GM06990 (cell line): ENCODE measurements around the gene BEAN1.

ENCODE experiments used
- DNase-seq: peaks from one replicate; pipeline ENCODE4 v3.0.0-alpha.2; 2011; ENCODE audit not compliant: insufficient read length; ENCODE audit errors: extremely low read depth
- H3K27me3 ChIP-seq: replicated peaks from 2 replicates; pipeline ENCODE4 v1.6.0; 2011; ENCODE audit warnings: low read length; ENCODE audit not compliant: control insufficient read depth, insufficient read depth
- H3K36me3 ChIP-seq: 2 replicates; pipeline ENCODE4 v1.5.1; 2011; ENCODE audit warnings: low read length; ENCODE audit not compliant: control insufficient read depth, insufficient read depth
- H3K4me3 ChIP-seq: replicated peaks from 2 replicates; pipeline ENCODE4 v1.5.1; 2011; ENCODE audit warnings: low read depth, mild to moderate bottlenecking, control low read depth, low read length
- TF ChIP-seq, protein P1 (sequence below): IDR thresholded peaks from 2 replicates; pipeline ENCODE4 v1.5.1; 2011; ENCODE audit warnings: low read length, control low read depth, mild to moderate bottlenecking, inconsistent platforms; ENCODE audit not compliant: insufficient read depth, poor library complexity, severe bottlenecking

Gene BEAN1

DNA sequence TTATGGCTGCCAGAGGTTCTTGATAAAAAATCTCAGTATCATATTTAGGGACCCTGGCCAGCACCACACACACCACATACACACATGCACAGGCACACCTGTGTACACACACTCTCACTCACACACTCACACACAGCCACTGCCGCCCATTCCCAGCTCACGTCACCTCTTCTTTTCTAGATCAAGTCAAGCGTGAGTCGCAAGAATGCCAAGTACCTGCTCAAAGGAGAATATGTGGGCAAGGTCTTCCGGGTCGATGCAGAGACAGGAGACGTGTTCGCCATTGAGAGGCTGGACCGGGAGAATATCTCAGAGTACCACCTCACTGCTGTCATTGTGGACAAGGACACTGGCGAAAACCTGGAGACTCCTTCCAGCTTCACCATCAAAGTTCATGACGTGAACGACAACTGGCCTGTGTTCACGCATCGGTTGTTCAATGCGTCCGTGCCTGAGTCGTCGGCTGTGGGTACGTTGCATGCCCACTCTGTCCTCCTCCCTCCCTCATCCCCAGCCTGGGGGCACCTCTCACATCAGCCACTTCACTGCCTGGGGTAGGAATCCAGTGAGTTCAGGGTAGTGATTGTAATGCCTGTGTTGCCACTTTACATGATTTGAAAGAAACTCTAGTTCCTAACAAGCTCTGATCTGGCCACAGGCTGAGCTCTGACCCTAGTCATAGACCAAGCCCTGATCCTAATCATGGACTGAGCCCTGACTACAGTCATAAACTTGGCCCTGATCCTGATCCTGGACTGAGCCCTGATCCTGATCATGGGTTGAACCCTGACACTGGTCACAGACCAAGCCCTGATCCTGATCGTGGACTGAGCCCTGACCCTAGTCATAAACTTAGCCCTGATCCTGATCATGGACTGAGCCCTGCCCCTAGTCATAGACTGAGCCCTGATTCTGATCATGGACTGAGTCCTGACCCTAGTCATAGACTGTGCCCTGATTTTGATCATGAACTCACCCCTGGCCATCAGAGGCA, 40.2 kb upstream of the BEAN1 start:
- H3K27me3 ChIP-seq: no peaks in the 10 kb centered on the region
- TF ChIP-seq, protein P1, sequence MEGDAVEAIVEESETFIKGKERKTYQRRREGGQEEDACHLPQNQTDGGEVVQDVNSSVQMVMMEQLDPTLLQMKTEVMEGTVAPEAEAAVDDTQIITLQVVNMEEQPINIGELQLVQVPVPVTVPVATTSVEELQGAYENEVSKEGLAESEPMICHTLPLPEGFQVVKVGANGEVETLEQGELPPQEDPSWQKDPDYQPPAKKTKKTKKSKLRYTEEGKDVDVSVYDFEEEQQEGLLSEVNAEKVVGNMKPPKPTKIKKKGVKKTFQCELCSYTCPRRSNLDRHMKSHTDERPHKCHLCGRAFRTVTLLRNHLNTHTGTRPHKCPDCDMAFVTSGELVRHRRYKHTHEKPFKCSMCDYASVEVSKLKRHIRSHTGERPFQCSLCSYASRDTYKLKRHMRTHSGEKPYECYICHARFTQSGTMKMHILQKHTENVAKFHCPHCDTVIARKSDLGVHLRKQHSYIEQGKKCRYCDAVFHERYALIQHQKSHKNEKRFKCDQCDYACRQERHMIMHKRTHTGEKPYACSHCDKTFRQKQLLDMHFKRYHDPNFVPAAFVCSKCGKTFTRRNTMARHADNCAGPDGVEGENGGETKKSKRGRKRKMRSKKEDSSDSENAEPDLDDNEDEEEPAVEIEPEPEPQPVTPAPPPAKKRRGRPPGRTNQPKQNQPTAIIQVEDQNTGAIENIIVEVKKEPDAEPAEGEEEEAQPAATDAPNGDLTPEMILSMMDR: no peak

GRCh38 chr16:66387817-66388332, 39.2 kb upstream of the BEAN1 start:
- Histone ChIP-seq H3K4me3 (no peak overlapping the region), H3K27me3 (no peaks in the 10 kb centered on the region), H3K36me3 (no peaks in the 10 kb centered on the region)
- TF ChIP-seq, protein P1: no peak
- no peak for DNase-seq

More for the DNA sequence above, 40.2 kb upstream of the BEAN1 start:
- no peaks in the 10 kb centered on the region for H3K36me3 ChIP-seq
- H3K4me3 ChIP-seq: no peak overlapping the region
- DNase-seq: no peak

DNA sequence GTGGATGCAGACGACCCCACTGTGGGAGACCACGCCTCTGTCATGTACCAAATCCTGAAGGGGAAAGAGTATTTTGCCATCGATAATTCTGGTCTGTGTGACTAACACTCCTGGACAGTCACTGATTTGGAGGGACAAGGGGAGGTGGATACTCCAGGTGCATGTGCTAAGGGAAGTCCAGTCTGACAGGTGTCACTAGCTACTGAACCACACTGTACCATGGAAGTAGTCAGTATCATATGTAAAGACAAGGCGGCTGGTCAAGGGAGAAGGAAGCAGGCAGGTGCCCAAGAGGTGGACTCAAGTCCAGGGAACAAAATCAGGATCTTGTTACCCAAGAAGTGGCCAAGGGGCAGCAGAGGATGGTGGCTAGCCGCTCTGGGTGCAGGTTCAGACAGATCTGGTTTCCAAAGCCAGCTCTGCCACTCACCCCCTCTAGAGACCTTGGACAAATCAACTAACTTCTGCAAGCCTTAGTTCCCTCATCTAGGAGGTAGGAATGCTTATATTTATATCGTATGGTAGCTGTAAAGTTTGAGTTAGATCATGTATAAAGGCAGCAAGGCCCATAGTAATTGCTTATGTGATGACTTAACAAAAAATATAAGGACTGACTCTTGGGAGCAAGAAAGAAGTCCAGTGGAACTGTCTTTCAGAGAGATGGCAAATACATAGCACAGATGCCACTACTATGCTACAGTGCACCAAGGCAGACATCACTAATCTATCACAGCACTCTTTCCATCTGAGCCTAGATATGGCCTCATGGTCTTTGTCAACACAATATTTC, 38.5 kb upstream of the BEAN1 start:
- H3K4me3 ChIP-seq: no peak overlapping the region
- no peaks in the 10 kb centered on the region for H3K27me3 ChIP-seq
- TF ChIP-seq, protein P1: no peak
- no peaks in the 10 kb centered on the region for H3K36me3 ChIP-seq
- DNase-seq: no peak

DNA sequence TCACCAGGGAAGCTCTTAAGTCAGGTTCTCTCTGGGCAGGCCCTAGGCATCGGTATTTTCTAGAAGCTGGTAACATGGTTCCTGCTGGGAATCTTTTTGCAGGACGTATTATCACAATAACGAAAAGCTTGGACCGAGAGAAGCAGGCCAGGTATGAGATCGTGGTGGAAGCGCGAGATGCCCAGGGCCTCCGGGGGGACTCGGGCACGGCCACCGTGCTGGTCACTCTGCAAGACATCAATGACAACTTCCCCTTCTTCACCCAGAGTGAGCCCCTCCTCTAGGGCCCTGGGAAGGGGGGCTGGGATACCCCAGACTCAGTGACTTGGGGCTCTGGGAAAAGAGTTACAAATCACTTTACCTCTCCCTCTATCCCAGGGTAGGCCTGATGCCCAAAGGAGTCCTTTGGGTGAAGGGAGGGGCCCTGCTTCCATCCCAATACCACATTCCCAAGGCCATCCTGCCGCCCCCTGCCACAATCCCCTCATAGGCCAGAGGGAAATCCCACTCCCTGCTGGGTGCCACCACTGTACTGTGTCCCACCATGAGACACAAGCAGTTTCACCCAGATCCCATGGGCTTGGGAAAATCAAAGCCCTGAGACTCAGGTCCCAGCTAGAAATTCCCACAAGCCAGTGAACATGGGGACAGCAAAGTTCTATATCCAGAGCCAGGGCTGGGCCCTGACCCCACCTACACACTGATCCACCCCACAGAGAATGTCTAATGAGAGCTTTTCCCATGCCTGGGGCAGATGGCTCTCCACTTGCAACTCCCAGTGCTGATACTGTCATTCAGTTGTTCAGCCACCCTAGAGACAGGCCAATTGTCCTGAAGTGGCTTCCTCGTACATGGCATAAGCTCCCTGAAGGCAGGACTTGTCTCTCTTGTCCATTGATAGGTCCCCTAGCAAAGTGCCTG, 37.6 kb upstream of the BEAN1 start:
- TF ChIP-seq, protein P1: no peak
- DNase-seq: no peak
- no peaks in the 10 kb centered on the region for H3K27me3 ChIP-seq
- no peaks in the 10 kb centered on the region for H3K36me3 ChIP-seq
- H3K4me3 ChIP-seq: no peak overlapping the region
